ENCODE measurements around the gene SIGLEC14.

The SIGLEC14 gene

GRCh38 chr19:51628153-51628939 is 18.3 kb downstream of the SIGLEC14 start:
- DNase-seq (ENCODE audit: insufficient read length, low spot score) (no peak), FAIRE-seq (no peak)
- TF ChIP-seq CTCF (IDR thresholded peaks at IDR 0.05; ENCODE audit: insufficient read depth, missing control alignments): no peak

DNA sequence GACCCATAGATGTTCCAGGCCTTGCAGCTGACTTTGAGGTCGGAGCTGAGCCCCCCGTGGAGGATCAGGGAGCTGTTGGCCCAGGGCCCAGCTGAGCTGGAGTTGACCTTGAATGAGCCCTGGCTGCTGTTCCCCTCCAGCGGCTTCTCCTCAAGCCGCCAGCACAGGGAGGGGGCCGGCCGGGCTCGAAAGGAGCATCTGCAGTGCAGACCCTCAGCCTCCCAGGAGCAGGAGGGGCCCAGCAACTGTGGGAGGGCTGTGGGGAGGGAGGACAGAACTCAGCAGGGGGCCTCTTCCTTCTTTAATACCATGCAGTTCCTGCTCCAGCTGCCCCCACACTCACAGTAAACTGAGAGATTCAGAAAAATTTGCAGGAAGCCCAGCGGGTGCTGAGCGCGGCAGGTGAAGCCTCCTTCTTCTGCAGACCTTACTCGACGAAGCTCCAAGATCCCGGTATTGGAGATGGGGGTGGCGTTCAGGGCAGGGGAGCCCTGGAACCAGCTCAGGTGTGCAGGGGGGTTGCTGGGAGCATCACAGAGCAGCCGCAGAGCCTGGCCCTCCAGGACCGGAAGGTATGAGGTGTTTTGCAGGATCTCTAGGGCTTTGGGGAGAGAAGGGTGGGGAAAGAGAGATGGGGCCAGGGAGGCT is 19.0 kb downstream of the SIGLEC14 start:
- FAIRE-seq: no peak
- DNase-seq (ENCODE audit: insufficient read length, low spot score): no peak
- no peak for TF ChIP-seq CTCF (IDR thresholded peaks at IDR 0.05; ENCODE audit: insufficient read depth, missing control alignments)

DNA sequence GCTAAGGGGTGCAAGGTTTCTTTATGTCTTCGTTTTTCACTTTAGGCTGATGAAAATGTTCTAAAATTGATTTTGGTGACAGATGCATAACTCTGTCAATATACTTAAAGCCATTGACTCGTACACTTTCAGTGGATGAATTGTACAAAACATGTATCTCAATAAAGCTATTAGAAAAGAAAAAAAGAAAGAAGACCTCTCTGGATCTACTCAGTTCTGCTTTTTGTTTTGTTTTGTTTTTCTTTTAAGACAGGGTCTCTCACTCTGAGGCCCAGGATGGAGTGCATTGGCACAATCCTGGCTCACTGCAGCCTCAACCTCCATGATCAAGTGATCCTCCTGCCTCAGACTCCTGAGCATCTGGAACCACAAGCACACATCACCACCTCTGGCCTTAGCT is 19.9 kb downstream of the SIGLEC14 start:
- no peak for DNase-seq (ENCODE audit: insufficient read length, low spot score)
- TF ChIP-seq CTCF (IDR thresholded peaks at IDR 0.05; ENCODE audit: insufficient read depth, missing control alignments): no peak
- FAIRE-seq: no peak

DNA sequence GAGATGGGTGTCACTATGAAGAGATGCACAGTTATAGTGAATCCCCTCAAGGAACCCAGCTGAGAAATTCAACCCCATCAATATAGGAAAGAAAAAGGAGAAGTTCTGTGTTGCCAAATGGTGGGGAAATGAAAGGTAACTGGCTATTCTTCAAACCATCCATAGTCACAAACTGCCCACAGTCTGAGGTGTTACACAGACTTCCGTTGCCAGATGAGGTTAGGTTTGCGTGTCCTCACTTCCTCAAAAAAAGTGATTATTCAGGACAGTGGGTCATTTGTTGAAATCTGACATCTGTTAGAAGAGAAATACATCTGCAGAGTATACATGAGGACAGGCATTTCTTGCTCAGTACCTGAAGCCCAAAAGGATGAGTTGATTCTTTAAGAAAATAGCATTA is 25.4 kb downstream of the SIGLEC14 start:
- DNase-seq (ENCODE audit: insufficient read length, low spot score) (no peak), FAIRE-seq (no peak)
- no peak for TF ChIP-seq CTCF (IDR thresholded peaks at IDR 0.05; ENCODE audit: insufficient read depth, missing control alignments)

GRCh38 chr19:51615991-51616390 is 30.6 kb downstream of the SIGLEC14 start:
- DNase-seq (ENCODE audit: insufficient read length, low spot score) (no peak), FAIRE-seq (no peak)
- no peak for TF ChIP-seq CTCF (IDR thresholded peaks at IDR 0.05; ENCODE audit: insufficient read depth, missing control alignments)

GRCh38 chr19:51614789-51615188 is 31.8 kb downstream of the SIGLEC14 start:
- TF ChIP-seq CTCF (IDR thresholded peaks at IDR 0.05; ENCODE audit: insufficient read depth, missing control alignments): no peak
- FAIRE-seq (no peak), DNase-seq (ENCODE audit: insufficient read length, low spot score) (no peak)

DNA sequence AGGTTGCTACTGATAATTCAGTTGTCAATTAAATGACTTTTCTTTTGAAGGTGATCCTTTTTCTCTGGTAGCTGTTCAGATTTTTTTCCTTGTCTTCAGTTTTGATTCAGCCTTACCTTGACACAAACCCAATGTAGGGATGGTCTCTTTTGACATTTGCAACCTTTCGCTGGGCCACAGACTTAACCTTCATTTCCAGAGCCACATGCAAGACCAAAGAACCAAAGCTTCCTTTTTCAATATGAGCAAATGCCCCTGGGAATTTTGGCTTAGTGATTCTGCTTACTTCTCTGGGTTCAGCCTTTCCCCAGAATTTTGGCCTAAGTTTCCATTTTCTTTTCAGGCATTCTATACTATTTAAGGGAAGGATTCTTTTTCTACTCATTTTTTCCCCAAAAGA is 36.0 kb downstream of the SIGLEC14 start:
- no peak for FAIRE-seq
- no peak for DNase-seq (ENCODE audit: insufficient read length, low spot score)
- no peak for TF ChIP-seq CTCF (IDR thresholded peaks at IDR 0.05; ENCODE audit: insufficient read depth, missing control alignments)

Measured in D721Med (cell line).